SU-DHL-6 (cell line): ENCODE measurements around the gene SBNO2.

Source experiments
- CTCF ChIP-seq: fragments of 200-600 bp; sonication (generic); IDR thresholded peaks from one replicate; pipeline ENCODE4 v1.5.1; 2017; ENCODE audit warnings: antibody characterized with exemption, mild to moderate bottlenecking, low read length, moderate library complexity; ENCODE audit not compliant: insufficient read depth, poor library complexity, severe bottlenecking
- EZH2phosphoT487 ChIP-seq: fragments of 200-600 bp; sonication (generic), shearing (Covaris generic); conservative IDR thresholded peaks from 2 replicates; pipeline ENCODE4 v1.6.1; 2018; ENCODE audit warnings: mild to moderate bottlenecking, antibody characterized with exemption, low read length, moderate library complexity, mixed read lengths

- TF ChIP-seq CTCF (no peak), EZH2phosphoT487 (no peak)
Observed at GRCh38 chr19:1089891-1090290, 84.2 kb downstream of the SBNO2 start.
